GM18526 (cell line): ENCODE measurements around the gene PPM1H.

Experiments used
- POLR2A ChIP-seq: IDR thresholded peaks from 3 replicates; pipeline ENCODE4 v1.6.1; 2011; ENCODE audit not compliant: insufficient read length; ENCODE audit errors: extremely low read depth

PPM1H gene

GRCh38 chr12:62668782-62669181, 266.2 kb downstream of the PPM1H start:
- TF ChIP-seq POLR2A = no peak

DNA sequence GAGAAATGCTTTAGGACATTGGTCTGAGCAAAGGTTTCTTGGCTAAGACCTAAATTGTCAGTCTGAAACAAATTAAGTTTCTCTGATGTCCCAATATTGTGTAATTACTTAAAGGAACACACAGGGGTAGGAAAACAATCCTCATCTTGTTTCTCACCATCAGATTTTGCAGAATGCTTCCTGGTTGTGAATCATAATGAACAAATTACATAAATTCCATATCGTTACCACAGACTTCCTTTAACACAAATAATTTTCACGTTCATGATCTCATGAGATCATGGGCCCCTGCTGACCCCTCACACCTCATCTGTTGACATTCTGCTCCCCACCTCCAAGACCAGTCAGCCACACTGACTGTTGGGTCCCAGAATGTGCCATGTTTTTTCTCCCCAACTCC, 274.2 kb downstream of the PPM1H start:
- no peak for TF ChIP-seq POLR2A

DNA sequence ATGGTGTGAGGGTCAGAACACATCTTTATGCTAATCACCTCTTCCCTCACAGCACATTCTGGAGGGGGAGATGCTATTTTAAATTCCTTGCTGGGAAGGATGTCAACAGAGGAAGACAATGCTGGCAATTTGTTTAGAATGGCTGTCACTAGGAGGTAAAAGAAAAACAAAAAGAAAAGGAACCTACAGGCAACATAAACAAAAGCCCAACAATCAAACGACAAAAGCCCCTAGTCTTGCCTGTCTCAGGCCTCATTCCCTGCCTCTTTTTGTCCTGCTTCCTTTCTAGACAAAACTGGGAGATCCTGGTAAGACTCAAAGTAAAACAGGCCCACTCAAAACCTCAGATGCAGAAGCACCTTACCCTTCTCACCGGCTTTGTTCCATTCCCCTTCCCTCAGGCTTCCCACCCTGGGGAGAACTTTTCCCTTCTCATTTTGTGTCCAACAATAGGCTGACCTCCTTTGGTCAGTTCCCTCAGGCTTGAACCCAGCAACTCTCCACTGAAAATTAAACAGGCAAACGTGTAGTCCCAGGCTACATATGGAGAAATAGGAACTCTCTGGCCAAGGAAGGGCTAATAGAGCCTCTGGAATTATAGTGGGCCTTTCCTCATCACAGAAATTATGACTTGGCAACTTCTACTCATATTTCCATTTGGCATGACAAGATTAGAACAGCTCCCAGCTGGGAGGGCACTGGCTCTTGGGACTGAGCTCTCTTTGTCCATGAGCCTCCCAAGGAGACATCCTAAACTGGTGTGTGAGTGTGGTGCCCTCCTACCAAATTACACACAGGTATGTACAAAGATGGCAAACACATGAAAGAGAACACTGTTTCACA, 275.3 kb downstream of the PPM1H start:
- TF ChIP-seq POLR2A = no peak

GRCh38 chr12:62658910-62659309, 276.0 kb downstream of the PPM1H start:
- no peak for TF ChIP-seq POLR2A

GRCh38 chr12:62657363-62657632, 277.7 kb downstream of the PPM1H start:
- no peak for TF ChIP-seq POLR2A

DNA sequence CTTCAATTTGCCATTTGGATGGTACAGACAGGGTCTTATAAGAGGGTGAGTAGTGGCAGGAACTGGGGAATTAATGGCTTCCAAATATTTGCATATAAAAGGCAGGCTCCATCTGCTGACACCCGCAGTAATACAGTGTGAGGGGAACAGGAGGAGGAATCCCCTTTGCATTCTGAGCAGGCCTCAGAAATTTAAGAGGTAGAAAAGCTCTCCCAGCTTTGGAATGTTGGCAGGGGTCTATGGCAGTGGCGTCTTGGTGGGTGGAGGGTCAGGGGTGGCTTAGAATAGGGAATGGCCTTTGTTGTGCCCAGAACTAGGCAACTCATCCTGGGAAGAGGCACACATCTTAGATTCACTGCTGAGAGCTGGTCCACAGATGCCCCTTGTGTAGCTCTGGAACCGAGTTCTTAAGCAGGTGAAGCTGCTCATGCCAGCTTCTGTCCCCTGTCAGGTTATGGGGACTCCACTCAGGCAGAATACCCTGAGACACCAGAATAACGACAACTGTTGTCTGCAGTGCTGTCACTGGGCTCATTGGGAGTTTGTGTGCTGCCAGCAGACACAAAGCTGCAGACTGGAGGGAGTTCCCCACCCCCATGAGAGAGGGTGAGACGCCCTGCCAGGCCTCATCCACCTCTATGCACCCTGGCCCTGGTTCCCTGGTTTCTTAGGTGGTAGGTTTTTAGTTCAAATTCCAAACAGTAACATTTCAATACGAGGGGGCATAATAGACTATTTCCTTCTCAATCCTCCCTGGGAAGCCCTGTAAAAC, 278.2 kb downstream of the PPM1H start:
- no peak for TF ChIP-seq POLR2A

GRCh38 chr12:62655666-62656151, 279.2 kb downstream of the PPM1H start:
- no peak for TF ChIP-seq POLR2A

- no peak for TF ChIP-seq POLR2A
Observed at GRCh38 chr12:62654326-62655241, 280.4 kb downstream of the PPM1H start.

DNA sequence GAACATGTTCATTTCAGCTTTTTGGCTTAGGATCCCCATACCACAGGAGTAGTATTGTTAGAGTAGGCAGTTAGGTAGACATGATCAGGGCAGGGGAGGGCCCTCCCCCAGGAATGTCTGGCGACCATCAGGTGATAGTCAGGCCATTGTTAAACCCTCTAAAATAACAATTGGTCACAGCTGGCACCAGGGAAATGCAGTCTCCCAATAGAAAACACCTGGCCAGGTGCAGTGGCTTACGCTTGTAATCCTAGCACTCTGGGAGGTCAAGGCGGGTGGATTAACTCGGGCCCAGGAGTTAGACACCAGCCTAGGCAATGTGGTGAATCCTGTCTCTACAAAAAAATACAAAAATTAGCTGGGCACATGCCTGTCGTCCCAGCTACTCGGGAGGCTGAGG, 281.2 kb downstream of the PPM1H start:
- no peak for TF ChIP-seq POLR2A

- no peak for TF ChIP-seq POLR2A
Observed at GRCh38 chr12:62653304-62653703, 281.6 kb downstream of the PPM1H start.

- TF ChIP-seq POLR2A = no peak
Observed at GRCh38 chr12:62651138-62651537, 283.8 kb downstream of the PPM1H start.

GRCh38 chr12:62649412-62650138, 285.4 kb downstream of the PPM1H start:
- TF ChIP-seq POLR2A = no peak

- TF ChIP-seq POLR2A = no peak
Observed at GRCh38 chr12:62647586-62647985, 287.4 kb downstream of the PPM1H start.

- TF ChIP-seq POLR2A = no peak
Observed at GRCh38 chr12:62646566-62646965, 288.4 kb downstream of the PPM1H start.

DNA sequence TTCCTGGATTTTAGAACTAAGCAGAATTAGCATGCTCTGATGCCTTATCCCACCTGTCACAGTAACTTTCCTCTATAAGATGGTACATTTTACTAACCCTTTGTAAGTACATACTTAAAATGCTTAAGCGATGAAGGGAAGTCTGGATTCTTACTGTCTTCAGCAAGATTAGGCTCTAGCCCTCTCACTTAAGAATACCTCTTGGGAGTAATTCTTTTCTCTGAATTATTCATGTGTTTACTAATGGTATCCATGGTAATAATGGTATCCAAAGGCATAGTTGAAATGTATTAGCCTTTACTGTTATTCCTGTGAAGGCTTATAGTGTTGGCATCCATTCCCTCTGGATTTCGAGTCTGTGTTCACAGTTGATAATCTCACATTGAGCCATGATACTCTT, 291.5 kb downstream of the PPM1H start:
- TF ChIP-seq POLR2A = no peak
